HG03442 (cell line): ENCODE data around the gene SLC12A1.

Experiments used
- ATAC-seq: cut with Tn5 transposase; IDR thresholded peaks from one replicate; pipeline ENCODE4 v1.9.1; 2021; ENCODE audit warnings: mild to moderate bottlenecking, moderate library complexity; ENCODE audit not compliant: unreplicated experiment

The SLC12A1 gene

DNA sequence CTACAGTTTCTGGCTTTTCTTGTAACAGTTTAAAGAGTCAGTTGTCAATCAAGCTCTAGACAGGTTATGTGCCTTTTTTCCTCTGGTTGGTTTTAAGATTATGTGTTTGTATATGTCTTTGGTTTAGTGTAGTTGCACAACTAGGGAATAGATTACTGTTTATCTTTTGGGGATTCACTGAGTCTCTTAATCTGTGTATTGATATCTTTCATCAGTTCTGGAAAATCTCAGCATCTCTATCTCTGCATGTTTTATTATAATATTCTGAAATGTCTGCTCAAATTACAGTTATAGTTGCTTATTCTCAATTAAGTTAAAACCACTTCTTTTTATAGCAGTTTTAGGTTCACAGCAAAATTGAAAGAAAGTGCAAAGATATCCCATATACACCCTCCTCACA, 139.4 kb downstream of the SLC12A1 start:
- no peak for ATAC-seq

DNA sequence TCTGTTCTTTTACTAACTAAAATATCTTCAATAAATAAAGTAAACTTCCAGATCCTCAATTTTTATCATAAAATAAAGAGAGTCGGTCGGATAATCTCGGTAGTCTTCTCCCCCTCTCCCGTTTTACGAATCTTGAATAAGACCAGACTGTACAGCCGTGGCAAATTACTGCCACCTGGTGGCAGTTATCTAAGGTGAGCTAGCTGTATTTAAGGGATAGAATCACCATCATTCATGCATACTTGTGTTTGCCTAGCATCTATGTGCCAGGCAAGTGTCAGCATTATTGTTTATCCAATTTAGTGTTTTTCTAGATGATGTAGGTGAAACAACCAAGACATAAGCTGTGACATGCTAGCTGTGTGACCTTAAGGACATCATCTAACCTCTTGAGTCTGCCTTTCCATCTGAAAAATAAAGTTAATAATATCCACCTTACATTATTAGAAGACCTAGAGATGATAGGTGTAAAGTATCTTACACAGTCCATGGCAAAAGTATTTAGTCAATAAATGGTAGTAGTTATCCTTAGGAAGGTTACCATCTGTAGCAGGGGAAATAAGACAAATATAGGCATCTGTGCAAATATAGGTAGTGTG, 146.5 kb downstream of the SLC12A1 start:
- peak; percentile 72 for ATAC-seq
